Trophoblast cell (in vitro differentiated cells and primary cell): ENCODE measurements around the gene MRPL40.
"Not testable (repeated sequence)": the region's sequence is repeated elsewhere in the genome, so short reads cannot be mapped to it uniquely, and the experiment has no call there.

ENCODE experiments used
- DNase-seq, 2 donors: peaks; one replicate each; pipeline ENCODE4 v3.0.0-alpha.2; 2016
- H2AFZ ChIP-seq: 2 replicates; pipeline ENCODE4 v1.6.1; 2013; ENCODE audit warnings: low read length, moderate library complexity, mild to moderate bottlenecking; ENCODE audit not compliant: insufficient read depth, poor library complexity
- H2AK5ac ChIP-seq: 2 replicates; pipeline ENCODE4 v1.6.1; 2013; ENCODE audit warnings: mild to moderate bottlenecking, low read length
- H2BK120ac ChIP-seq: 2 replicates; pipeline ENCODE4 v1.6.1; 2013; ENCODE audit warnings: low read length, mild to moderate bottlenecking, moderate library complexity; ENCODE audit not compliant: insufficient read depth, poor library complexity
- H2BK12ac ChIP-seq: 2 replicates; pipeline ENCODE4 v1.6.1; 2013; ENCODE audit warnings: mild to moderate bottlenecking, low read length, moderate library complexity
- H2BK5ac ChIP-seq: 2 replicates; pipeline ENCODE4 v1.6.1; 2013; ENCODE audit warnings: low read length, low read depth, moderate library complexity, mild to moderate bottlenecking; ENCODE audit not compliant: poor library complexity
- H3K14ac ChIP-seq: 2 replicates; pipeline ENCODE4 v1.6.1; 2013; ENCODE audit warnings: mild to moderate bottlenecking, low read length
- H3K18ac ChIP-seq: 2 replicates; pipeline ENCODE4 v1.6.1; 2013; ENCODE audit warnings: mild to moderate bottlenecking, low read length
- H3K23ac ChIP-seq: 2 replicates; pipeline ENCODE4 v1.6.1; 2013; ENCODE audit warnings: low read length
- H3K27ac ChIP-seq: 2 replicates; pipeline ENCODE4 v1.5.1; 2013; ENCODE audit warnings: low read depth, mild to moderate bottlenecking, inconsistent platforms, low read length, moderate library complexity
- H3K27me3 ChIP-seq: 2 replicates; pipeline ENCODE4 v1.6.1; 2013; ENCODE audit warnings: inconsistent platforms, mild to moderate bottlenecking, low read length, moderate library complexity; ENCODE audit not compliant: insufficient read depth
- H3K36me3 ChIP-seq, 2 experiments: 1 replicate in 1 of 2; 2 replicates in 1 of 2; pipeline ENCODE4 v1.6.1; 2013; ENCODE audit warnings: low read length in 2 of 2, mild to moderate bottlenecking in 2 of 2, moderate library complexity in 1 of 2; ENCODE audit not compliant: insufficient read depth in 2 of 2, control insufficient read depth in 1 of 2
- H3K4ac ChIP-seq: 2 replicates; pipeline ENCODE4 v1.6.1; 2013; ENCODE audit warnings: low read depth, mild to moderate bottlenecking, low read length, moderate library complexity
- H3K4me1 ChIP-seq, 2 experiments: 1 replicate in 1 of 2; 2 replicates in 1 of 2; pipeline ENCODE4 v1.6.1; 2013; ENCODE audit warnings: low read length in 2 of 2, mild to moderate bottlenecking in 2 of 2, moderate library complexity in 1 of 2; ENCODE audit not compliant: insufficient read depth in 2 of 2, control insufficient read depth in 1 of 2
- H3K4me2 ChIP-seq: 2 replicates; pipeline ENCODE4 v1.6.1; 2013; ENCODE audit warnings: inconsistent platforms, mild to moderate bottlenecking, low read length, moderate library complexity
- H3K4me3 ChIP-seq: 2 replicates; pipeline ENCODE4 v1.5.1; 2013; ENCODE audit warnings: mild to moderate bottlenecking, low read depth, low read length, inconsistent platforms
- H3K79me1 ChIP-seq: one replicate; pipeline ENCODE4 v1.6.1; 2013; ENCODE audit warnings: low read length
- H3K79me2 ChIP-seq: 2 replicates; pipeline ENCODE4 v1.6.1; 2013; ENCODE audit warnings: low read length, mild to moderate bottlenecking; ENCODE audit not compliant: control insufficient read depth, insufficient read depth, poor library complexity
- H3K9ac ChIP-seq: 2 replicates; pipeline ENCODE4 v1.6.1; 2013; ENCODE audit warnings: mild to moderate bottlenecking, low read length
- H3K9me3 ChIP-seq: 2 replicates; pipeline ENCODE4 v1.6.1; 2013; ENCODE audit warnings: low read depth, mild to moderate bottlenecking, control low read depth, inconsistent platforms, low read length; ENCODE audit not compliant: insufficient read depth
- H4K12ac ChIP-seq: 2 replicates; pipeline ENCODE4 v1.6.1; 2013; ENCODE audit warnings: low read depth, mild to moderate bottlenecking, low read length, moderate library complexity
- H4K8ac ChIP-seq: 2 replicates; pipeline ENCODE4 v1.6.1; 2013; ENCODE audit warnings: low read depth, mild to moderate bottlenecking, low read length, moderate library complexity
- H4K91ac ChIP-seq: one replicate; pipeline ENCODE4 v1.6.1; 2013; ENCODE audit warnings: low read depth, mild to moderate bottlenecking, low read length, moderate library complexity
- WGBS: extraction: QIAGEN DNeasy Blood & Tissue Kit; methylation state at CpG from one replicate; pipeline ENCODE4 v1.1.7; 2013; ENCODE audit warnings: missing lambda C conversion rate; ENCODE audit not compliant: insufficient read length, insufficient coverage; ENCODE audit errors: extremely low coverage; 5-methylcytosine and 5-hydroxymethylcytosine counted together

The MRPL40 gene

DNA sequence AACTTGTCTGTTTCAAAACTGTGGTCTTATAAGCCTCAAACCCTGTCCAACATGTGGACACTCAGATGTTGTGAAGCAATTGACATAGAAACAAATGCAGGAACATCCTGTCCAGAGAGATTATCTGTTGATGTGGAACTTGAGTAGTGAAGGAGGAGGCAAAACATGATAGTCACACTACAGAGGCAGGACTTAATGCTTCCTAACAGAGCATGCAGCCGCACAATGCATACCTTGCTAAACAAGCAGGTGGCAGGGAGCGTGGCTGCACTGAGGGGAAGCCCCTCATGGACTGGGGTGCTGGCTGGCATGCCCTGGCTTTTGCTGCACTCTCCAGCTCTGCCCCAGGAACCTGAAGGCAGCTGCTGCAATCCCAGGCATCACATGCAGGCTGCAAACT is 9.8 kb downstream of the MRPL40 start:
- H3K4me1 ChIP-seq: peaks cover 3 to 5% of the 10 kb centered on the region in 2 experiments
- no peaks in the 10 kb centered on the region for H3K79me1 ChIP-seq
- H3K4me2 ChIP-seq: no peak overlapping the region
- no peak overlapping the region for H3K4me3 ChIP-seq
- no peak overlapping the region for H2BK12ac ChIP-seq
- no peak overlapping the region for H2BK120ac ChIP-seq
- no peak overlapping the region for H4K12ac ChIP-seq
- H3K18ac ChIP-seq: no peak overlapping the region
- no peak for DNase-seq
- no peak overlapping the region for H3K23ac ChIP-seq
- no peak overlapping the region for H3K4ac ChIP-seq
- H3K36me3 ChIP-seq: peaks cover 19 to 25% of the 10 kb centered on the region in 2 experiments
- H3K79me2 ChIP-seq: peaks cover 4% of the 10 kb centered on the region
- H3K27me3 ChIP-seq: no peaks in the 10 kb centered on the region
- no CpG with 5 or more reads among the region's 2 CpGs for WGBS
- H2BK5ac ChIP-seq: no peak overlapping the region
- H3K27ac ChIP-seq: no peak overlapping the region
- no peak overlapping the region for H4K91ac ChIP-seq
- H2AK5ac ChIP-seq: no peak overlapping the region
- no peak overlapping the region for H3K9ac ChIP-seq
- no peak overlapping the region for H3K14ac ChIP-seq
- no peaks in the 10 kb centered on the region for H3K9me3 ChIP-seq
- H2AFZ ChIP-seq: no peak overlapping the region
- H4K8ac ChIP-seq: no peak overlapping the region

DNA sequence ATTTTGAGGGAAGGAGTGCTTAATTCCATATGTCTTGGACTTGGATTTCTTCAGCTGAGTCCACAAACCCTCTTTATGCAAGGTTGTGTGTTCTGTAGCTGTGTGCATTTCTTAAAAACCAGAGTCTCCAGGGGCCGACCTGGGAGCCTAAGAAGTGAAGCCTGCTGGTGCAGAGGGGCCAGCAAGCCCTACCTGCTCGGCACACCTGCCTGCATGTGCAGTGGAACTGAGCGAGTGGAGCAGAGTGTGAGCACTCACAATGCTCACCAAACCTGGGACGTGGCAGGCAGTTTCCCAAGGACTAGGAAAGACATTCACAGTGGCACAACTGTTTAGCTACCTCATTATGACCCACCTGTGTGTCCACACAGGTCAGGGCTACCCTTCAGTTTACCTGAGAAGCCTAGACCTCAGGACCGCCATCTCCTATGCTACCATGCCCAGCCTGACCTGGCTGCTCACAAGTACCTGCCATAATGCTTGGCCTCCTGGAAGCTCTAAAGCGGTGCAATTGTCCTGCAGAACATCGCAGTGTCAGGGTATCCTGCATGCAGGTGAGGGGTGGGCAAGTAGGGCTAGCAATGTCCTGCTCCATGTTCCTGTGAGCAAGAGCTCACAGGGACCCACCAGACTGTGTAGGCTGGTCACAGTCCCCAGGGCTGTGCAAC is 11.3 kb downstream of the MRPL40 start:
- Histone ChIP-seq H2BK12ac (no peak overlapping the region), H4K12ac (no peak overlapping the region), H3K79me2 (peaks cover 7% of the 10 kb centered on the region), H2BK5ac (no peak overlapping the region), H3K4me2 (no peak overlapping the region), H3K23ac (no peak overlapping the region), H2BK120ac (no peak overlapping the region), H3K4me1 (peaks cover 10% of the 10 kb centered on the region in 2 experiments), H3K4ac (no peak overlapping the region), H3K36me3 (peaks cover 20 to 26% of the 10 kb centered on the region in 2 experiments), H3K4me3 (no peak overlapping the region), H2AFZ (no peak overlapping the region), H3K18ac (no peak overlapping the region), H3K14ac (no peak overlapping the region), H3K27me3 (no peaks in the 10 kb centered on the region), H4K8ac (no peak overlapping the region), H3K27ac (no peak overlapping the region), H3K79me1 (peaks cover 7% of the 10 kb centered on the region), H3K9me3 (no peaks in the 10 kb centered on the region), H3K9ac (no peak overlapping the region), H2AK5ac (no peak overlapping the region), H4K91ac (no peak overlapping the region)
- WGBS: no CpG with 5 or more reads among the region's 7 CpGs
- DNase-seq: no peak

DNA sequence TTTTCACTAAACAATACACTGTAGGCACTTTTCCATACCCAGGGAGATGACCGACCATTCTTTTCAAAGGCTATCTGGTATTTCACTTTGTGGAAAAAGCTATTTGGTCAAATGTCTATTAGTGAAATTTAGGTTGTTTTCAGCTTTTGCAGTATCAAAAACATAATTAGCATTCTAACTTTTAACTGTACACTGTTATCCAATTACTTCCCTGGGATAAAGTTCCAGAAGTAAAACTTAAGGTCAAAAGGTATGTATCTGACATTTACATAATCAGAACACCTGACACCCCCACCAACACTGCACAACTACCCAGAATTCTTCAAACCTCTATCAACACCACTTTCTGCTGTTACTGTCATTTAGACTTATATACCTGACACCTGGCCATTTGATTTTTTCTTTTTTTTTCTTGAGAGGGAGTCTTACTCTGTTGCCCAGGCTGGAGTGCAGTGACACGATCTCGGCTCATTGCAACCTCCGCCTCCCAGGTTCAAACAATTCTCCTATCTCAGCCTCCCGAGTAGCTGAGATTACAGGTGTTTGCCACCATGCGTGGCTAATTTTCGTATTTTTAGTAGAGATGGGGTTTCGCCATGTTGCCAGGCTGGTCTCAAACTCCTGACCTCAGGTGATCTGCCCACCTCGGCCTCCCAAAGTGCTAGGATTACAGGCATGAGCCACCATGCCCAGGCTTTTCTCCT is 13.1 kb downstream of the MRPL40 start:
- H3K4me3 ChIP-seq, H3K18ac ChIP-seq, H2AK5ac ChIP-seq, H2BK12ac ChIP-seq, H3K27ac ChIP-seq, H3K27me3 ChIP-seq, H2BK5ac ChIP-seq, H3K4me2 ChIP-seq, H3K23ac ChIP-seq, H3K9ac ChIP-seq, H4K91ac ChIP-seq, H4K12ac ChIP-seq, H3K79me2 ChIP-seq, H3K14ac ChIP-seq, H3K9me3 ChIP-seq, H2AFZ ChIP-seq, H3K79me1 ChIP-seq, H3K4ac ChIP-seq, H2BK120ac ChIP-seq, H4K8ac ChIP-seq, DNase-seq: not testable (repeated sequence)
- peaks cover 11 to 12% of the 10 kb centered on the region in 2 experiments for H3K4me1 ChIP-seq
- peaks cover 25 to 34% of the 10 kb centered on the region in 2 experiments for H3K36me3 ChIP-seq
- no CpG with 5 or more reads among the region's 9 CpGs for WGBS

DNA sequence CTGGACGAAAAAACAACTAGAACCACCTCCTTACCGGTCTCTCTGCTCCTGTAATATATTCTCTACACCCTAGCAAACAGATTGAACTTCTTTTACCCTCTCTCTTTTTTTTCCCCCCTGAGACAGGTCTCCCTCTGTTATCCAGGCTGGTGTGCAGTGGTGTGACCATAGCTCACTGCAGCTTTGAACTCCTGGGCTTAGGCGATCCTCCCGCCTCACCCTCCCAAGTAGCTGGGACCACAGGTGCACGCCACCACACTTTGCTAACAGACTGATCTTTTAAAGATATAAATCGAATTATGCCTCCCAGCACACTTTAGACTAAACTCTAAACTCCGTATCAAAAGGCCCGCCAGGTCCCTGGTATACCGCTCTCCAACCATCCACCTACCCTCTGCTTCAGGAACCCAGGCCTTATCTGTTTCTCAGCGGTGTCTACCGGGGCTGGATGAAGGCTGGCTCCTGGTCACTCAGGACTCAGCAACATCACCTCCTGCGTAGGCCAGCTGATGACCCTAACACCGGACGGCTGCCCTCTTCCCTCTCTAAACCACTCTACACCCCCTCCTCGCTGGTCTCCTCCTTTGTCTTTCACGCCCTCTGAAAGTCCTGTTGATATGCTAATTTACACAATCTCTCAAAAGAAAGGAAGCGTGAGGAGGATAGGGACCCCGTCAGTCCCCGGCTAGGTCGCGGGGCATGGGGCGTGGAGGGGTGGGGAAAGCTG is 14.4 kb downstream of the MRPL40 start:
- Histone ChIP-seq H3K4me3 (peak overlapping the region; percentile 90), H2BK12ac (no peak overlapping the region), H4K8ac (peak overlapping the region; percentile 85), H3K9me3 (no peaks in the 10 kb centered on the region), H3K36me3 (peaks cover 27 to 41% of the 10 kb centered on the region in 2 experiments), H3K4me2 (peak overlapping the region; percentile 89), H3K9ac (peak overlapping the region; percentile 78), H2AK5ac (no peak overlapping the region), H3K27me3 (no peaks in the 10 kb centered on the region), H3K4ac (peak overlapping the region; percentile 93), H2AFZ (no peak overlapping the region), H2BK120ac (no peak overlapping the region), H3K4me1 (peaks cover 11 to 12% of the 10 kb centered on the region in 2 experiments), H4K91ac (peak overlapping the region; percentile 86), H2BK5ac (no peak overlapping the region), H3K79me2 (peaks cover 7% of the 10 kb centered on the region), H3K14ac (peak overlapping the region; percentile 22), H3K18ac (no peak overlapping the region), H4K12ac (peak overlapping the region; percentile 46), H3K23ac (no peak overlapping the region), H3K79me1 (peaks cover 7% of the 10 kb centered on the region), H3K27ac (peak overlapping the region; percentile 91)
- WGBS: no CpG with 5 or more reads among the region's 22 CpGs
- DNase-seq: no peak
